Small intestine (tissue), 7 donors: ENCODE data around the gene NLK. TPM values are rescaled to one million over a fixed set of nuclear protein-coding genes. Genes with fewer than 3 reads are reported as not detected.

Experiments
- DNase-seq, 2 donors: peaks; one replicate each; pipeline versions ENCODE4 v3.0.0 to v3.0.0-alpha.2; 2013
- FAIRE-seq: peaks from 2 replicates; lab custom pipeline; 2012; peaks lifted over from hg19 to GRCh38; lab: Jason Lieb, UNC
- H3K27ac ChIP-seq, 3 donors: one replicate each; pipeline ENCODE4 v1.5.1; 2013; ENCODE audit warnings: low read length in 2 of 3, mild to moderate bottlenecking in 2 of 3, control low read depth in 1 of 3, inconsistent platforms in 1 of 3, low read depth in 1 of 3, moderate library complexity in 1 of 3
- H3K27me3 ChIP-seq, 3 donors: one replicate each; pipeline ENCODE4 v1.6.1; 2013; ENCODE audit warnings: low read length in 3 of 3, inconsistent platforms in 1 of 3; ENCODE audit not compliant: control insufficient read depth in 3 of 3, insufficient read depth in 3 of 3
- H3K36me3 ChIP-seq, 3 donors: one replicate each; pipeline ENCODE4 v1.6.1; 2013; ENCODE audit warnings: low read length in 3 of 3, inconsistent platforms in 1 of 3, low read depth in 1 of 3, mild to moderate bottlenecking in 1 of 3, moderate library complexity in 1 of 3; ENCODE audit not compliant: control insufficient read depth in 3 of 3, insufficient read depth in 2 of 3
- H3K4me1 ChIP-seq, 3 donors: one replicate each; pipeline ENCODE4 v1.6.1; 2013; ENCODE audit warnings: low read length in 2 of 3, inconsistent platforms in 1 of 3, low read depth in 1 of 3, mild to moderate bottlenecking in 1 of 3, moderate library complexity in 1 of 3; ENCODE audit not compliant: control insufficient read depth in 3 of 3, insufficient read depth in 2 of 3
- H3K4me3 ChIP-seq, 3 donors: one replicate each; pipeline ENCODE4 v1.5.1; 2013; ENCODE audit warnings: low read length in 3 of 3, control low read depth in 1 of 3, inconsistent platforms in 1 of 3, low read depth in 1 of 3, mild to moderate bottlenecking in 1 of 3, moderate library complexity in 1 of 3
- H3K9me3 ChIP-seq, 2 donors: one replicate each; pipeline ENCODE4 v1.6.1; 2013; ENCODE audit warnings: low read depth in 1 of 2, low read length in 1 of 2; ENCODE audit not compliant: control insufficient read depth in 2 of 2, insufficient read depth in 1 of 2
- WGBS, 3 donors: extraction: QIAGEN DNeasy Blood & Tissue Kit; methylation state at CpG; one replicate each; pipeline ENCODE4 v1.1.7; 2013; 5-methylcytosine and 5-hydroxymethylcytosine counted together
- polyA plus RNA-seq, 4 donors: library from polyadenylated mRNA; stranded (reverse) in 3 of 4; unstranded in 1 of 4; fragments of 200-250 nt in 3 of 4; fragments of 120-200 nt in 1 of 4; gene quantifications; one replicate each; pipeline versions ENCODE4 v1.2.1 to v1.2.3, GENCODE V29; 2013
- donor health status: healthy with polysubstance abuse.
- donor health status: control.
- donor health status: control.
- donor health status: Bipolar disorder and iron deficiency.
- donor health status: healthy.

Gene NLK
- polyA plus RNA-seq, 4 donors: 7.0 to 13.3 (median 10.0) TPM

DNA sequence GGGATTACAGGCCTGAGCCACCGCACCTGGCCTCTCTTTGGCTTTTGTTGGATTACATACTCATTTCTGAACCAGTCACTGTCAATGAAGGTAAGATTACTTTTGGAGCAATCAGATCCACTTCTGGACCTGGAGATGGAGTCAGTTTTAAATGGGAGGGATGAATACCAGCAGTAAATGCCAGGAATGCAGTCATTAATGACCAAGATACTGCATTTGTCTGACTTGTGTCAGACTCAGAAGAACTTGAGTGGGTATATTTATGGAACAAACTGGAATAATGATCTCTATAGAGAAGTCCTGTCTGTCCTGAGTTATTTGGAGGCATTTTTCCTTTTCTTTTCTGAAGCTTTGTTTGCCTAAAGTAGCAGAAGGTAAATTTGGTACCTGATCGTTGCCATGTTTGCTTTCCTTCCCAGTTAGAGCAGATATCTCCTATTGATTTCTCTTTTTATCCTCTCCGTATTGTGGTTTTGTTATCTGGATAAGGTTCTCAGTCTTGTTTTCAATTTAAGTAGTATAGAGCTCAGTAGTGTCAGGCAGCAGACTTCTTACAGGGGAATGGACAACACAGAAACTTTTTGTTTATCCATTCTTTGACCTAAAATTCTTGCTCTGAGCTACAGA, 10.7 kb downstream of the NLK start:
- no peak for DNase-seq
- no peak for FAIRE-seq
- 40 to 62% (median 43%) methylated on average over 3 of the region's 3 CpGs for WGBS, 3 donors
- H3K9me3 ChIP-seq: no peaks in the 10 kb centered on the region
- no peaks in the 10 kb centered on the region for H3K27me3 ChIP-seq
- no peaks in the 10 kb centered on the region for H3K36me3 ChIP-seq
- H3K4me1 ChIP-seq: peaks cover 0 to 4% (median 0%) of the 10 kb centered on the region in 3 donors
- H3K4me3 ChIP-seq: no peak overlapping the region
- no peak overlapping the region for H3K27ac ChIP-seq

DNA sequence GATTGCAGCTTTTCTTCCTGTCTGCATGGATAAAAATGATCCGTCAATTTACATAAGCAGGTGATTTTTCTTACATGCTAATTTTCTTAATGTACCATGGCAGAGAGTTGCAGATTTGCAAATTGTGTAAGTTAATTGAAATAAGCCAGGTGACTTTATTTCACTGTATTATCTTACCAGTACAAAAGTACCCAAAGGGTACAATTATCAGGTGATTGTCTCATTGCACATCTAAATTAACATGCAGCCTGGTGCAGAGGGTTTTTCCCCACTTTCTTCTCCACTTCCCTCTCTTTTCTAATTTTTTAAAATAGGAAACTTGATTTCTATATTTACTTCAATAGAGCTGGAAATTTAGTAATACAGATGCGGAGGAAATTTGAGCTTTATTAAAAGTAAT, 11.2 kb downstream of the NLK start:
- WGBS, 3 donors: 75 to 80% (median 77%) methylated on average over 2 of the region's 2 CpGs
- Histone ChIP-seq H3K27ac (no peak overlapping the region), H3K4me3 (no peak overlapping the region), H3K27me3 (no peaks in the 10 kb centered on the region), H3K4me1 (peaks cover 0 to 4% (median 0%) of the 10 kb centered on the region in 3 donors), H3K36me3 (no peaks in the 10 kb centered on the region), H3K9me3 (no peaks in the 10 kb centered on the region)
- DNase-seq (no peak), FAIRE-seq (no peak)

DNA sequence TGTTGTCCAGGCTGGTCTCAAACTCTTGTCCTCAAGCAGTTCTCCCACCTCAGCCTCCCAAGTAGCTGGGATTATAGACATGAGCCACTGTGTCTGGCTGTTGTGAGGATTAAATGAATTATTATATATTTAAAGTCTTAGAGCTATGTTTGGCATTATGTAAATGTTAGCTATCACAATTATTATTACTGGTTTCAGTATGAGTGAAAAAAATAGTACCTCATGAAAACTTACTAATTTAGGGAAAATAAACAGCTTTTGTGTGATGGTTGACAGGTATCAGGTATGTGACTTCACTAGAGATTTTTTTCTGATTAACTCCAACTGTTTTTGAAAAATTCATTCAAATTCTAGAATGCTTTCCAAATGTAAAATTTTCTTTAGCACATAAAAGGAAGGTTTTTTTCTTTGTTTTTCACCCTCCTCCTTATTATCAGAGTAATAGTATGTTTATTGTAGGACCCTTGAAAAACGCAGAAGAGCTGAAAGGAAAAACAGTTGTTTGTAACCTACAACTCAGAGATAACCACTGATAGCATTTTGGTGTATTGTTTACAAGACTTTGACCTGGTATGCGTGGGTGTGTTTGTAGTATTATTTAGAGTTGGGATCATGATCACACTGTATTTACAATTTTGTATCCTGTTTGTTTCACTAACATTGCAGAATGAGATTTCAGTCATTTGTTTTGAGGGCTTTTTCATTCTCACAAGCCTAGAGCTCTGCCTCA, 13.2 kb downstream of the NLK start:
- no peak overlapping the region for H3K27ac ChIP-seq
- FAIRE-seq (no peak), DNase-seq (peak in 1 of 2 donors; percentile 31)
- 5 to 22% (median 11%) methylated on average over 2 of the region's 2 CpGs for WGBS, 3 donors
- no peaks in the 10 kb centered on the region for H3K9me3 ChIP-seq
- no peak overlapping the region for H3K4me3 ChIP-seq
- peaks cover 0 to 2% (median 0%) of the 10 kb centered on the region in 3 donors for H3K4me1 ChIP-seq
- H3K36me3 ChIP-seq: no peaks in the 10 kb centered on the region
- H3K27me3 ChIP-seq: no peaks in the 10 kb centered on the region

DNA sequence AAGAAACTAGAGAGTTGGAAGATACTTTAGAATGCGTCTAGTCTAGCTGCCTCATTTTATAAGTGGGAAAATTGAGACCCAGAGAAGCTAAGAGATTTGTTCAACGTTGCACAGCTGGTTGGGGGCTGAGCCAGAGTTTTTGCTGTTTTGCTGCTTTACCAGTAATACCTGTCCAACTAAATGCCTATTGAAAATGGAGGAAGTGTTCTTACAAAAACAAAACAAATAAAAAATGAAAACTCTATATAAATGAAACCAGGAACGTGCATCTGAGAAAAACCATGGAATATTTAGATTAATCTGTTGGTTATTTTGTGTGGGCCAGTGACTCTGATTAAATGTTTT, 13.8 kb downstream of the NLK start:
- peaks cover 0 to 2% (median 0%) of the 10 kb centered on the region in 3 donors for H3K4me1 ChIP-seq
- H3K36me3 ChIP-seq: no peaks in the 10 kb centered on the region
- no peaks in the 10 kb centered on the region for H3K9me3 ChIP-seq
- H3K27ac ChIP-seq: no peak overlapping the region
- H3K4me3 ChIP-seq: no peak overlapping the region
- no peak for DNase-seq
- WGBS, 3 donors: 37 to 50% (median 44%) methylated on average over 3 of the region's 3 CpGs
- FAIRE-seq: no peak
- H3K27me3 ChIP-seq: no peaks in the 10 kb centered on the region

DNA sequence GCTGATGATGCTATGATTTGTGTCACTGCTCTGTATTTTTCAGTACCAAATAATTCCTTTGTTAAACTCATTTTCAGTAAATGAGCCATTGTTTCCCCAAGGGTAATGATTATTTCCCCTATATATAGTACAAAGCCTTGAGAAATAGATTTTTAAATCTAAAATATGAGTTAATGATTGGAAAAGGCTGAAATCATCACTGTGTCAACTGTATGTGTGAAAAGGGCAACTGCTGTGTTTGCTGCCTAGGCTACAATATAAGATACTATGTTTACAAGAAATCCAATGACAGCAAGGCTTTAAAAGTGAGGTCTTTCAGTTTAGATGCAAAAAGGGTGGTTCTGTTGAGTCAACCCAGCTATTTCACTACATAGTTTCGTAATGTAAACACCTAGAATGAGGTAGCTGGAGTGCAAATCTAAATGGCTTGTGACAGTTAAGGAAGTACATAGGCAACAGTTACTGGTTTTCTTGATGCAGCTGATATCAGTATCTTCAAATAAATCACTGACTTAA, 15.3 kb downstream of the NLK start:
- FAIRE-seq (no peak), DNase-seq (peak in 1 of 2 donors; percentile 41)
- H3K27ac ChIP-seq: no peak overlapping the region
- H3K4me3 ChIP-seq: no peak overlapping the region
- H3K27me3 ChIP-seq: no peaks in the 10 kb centered on the region
- H3K9me3 ChIP-seq: no peaks in the 10 kb centered on the region
- peaks cover 0 to 2% (median 0%) of the 10 kb centered on the region in 3 donors for H3K4me1 ChIP-seq
- no peaks in the 10 kb centered on the region for H3K36me3 ChIP-seq
- 43 to 57% (median 45%) methylated on average over 1 of the region's 1 CpG for WGBS, 3 donors

- no peaks in the 10 kb centered on the region for H3K36me3 ChIP-seq
- no peak overlapping the region for H3K27ac ChIP-seq
- peaks cover 0 to 2% (median 0%) of the 10 kb centered on the region in 3 donors for H3K4me1 ChIP-seq
- DNase-seq: no peak
- WGBS, 3 donors: 78 to 89% (median 86%) methylated on average over 1 of the region's 1 CpG
- no peaks in the 10 kb centered on the region for H3K9me3 ChIP-seq
- H3K27me3 ChIP-seq: no peaks in the 10 kb centered on the region
- FAIRE-seq: no peak
- no peak overlapping the region for H3K4me3 ChIP-seq
Measured at GRCh38 chr17:28059675-28060074, 17.2 kb downstream of the NLK start.

DNA sequence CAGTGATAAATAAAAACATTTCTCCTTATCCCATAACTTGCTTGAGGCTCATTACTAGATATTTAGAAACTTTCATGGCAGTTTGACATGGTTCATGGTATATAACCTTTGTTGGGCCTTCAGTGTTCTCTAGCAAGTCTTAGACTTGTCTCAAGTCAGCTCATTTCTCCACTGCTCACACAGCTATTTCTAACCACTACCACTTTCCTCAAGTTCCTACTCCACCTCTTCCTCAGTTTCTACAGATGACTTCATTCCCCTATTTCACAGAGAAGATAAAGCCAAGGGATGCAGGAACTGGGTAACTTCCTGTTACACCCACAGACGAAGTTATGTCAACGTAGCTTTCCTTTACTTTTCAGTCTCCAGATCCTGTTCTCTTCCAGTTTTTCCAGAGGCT, 23.2 kb downstream of the NLK start:
- 46 to 58% (median 49%) methylated on average over 2 of the region's 2 CpGs for WGBS, 3 donors
- Histone ChIP-seq H3K4me3 (no peak overlapping the region), H3K36me3 (no peaks in the 10 kb centered on the region), H3K9me3 (no peaks in the 10 kb centered on the region), H3K27me3 (no peaks in the 10 kb centered on the region), H3K27ac (no peak overlapping the region), H3K4me1 (no peaks in the 10 kb centered on the region)
- no peak for FAIRE-seq
- no peak for DNase-seq

GRCh38 chr17:28069061-28069460, 26.6 kb downstream of the NLK start:
- H3K4me3 ChIP-seq: no peak overlapping the region
- WGBS, 3 donors: 88 to 95% (median 91%) methylated on average over 1 of the region's 1 CpG
- no peaks in the 10 kb centered on the region for H3K27me3 ChIP-seq
- no peak for FAIRE-seq
- H3K36me3 ChIP-seq: no peaks in the 10 kb centered on the region
- no peak overlapping the region for H3K27ac ChIP-seq
- peaks cover 0 to 10% of the 10 kb centered on the region in 2 donors for H3K9me3 ChIP-seq
- no peaks in the 10 kb centered on the region for H3K4me1 ChIP-seq
- DNase-seq: no peak
